Renal cortex interstitium (tissue), 11 donors: ENCODE results near the gene SDK2. TPM values are rescaled to one million over a fixed set of nuclear protein-coding genes. Genes with fewer than 3 reads are reported as not detected.

ENCODE experiments used
- DNase-seq, 11 donors: peaks; one replicate each; pipeline ENCODE4 v3.0.0-alpha.2; 2013; ENCODE audit warnings: low read depth in 9 of 11, low spot score in 4 of 11; ENCODE audit errors: extremely low read depth in 1 of 11
- polyA plus RNA-seq, 3 donors: library from polyadenylated mRNA; unstranded; fragments of 120-200 nt; gene quantifications; one replicate each; pipeline ENCODE4 v1.2.1, GENCODE V29; 2013; ENCODE audit not compliant: insufficient read length in 3 of 3

The SDK2 gene
- polyA plus RNA-seq, 3 donors = 6.8 to 11.1 (median 9.2) TPM

GRCh38 chr17:73397278-73397826, 246.9 kb downstream of the SDK2 start:
- DNase-seq = no peak

- DNase-seq = no peak
Observed at GRCh38 chr17:73396431-73397277, 247.6 kb downstream of the SDK2 start.

- no peak for DNase-seq
Observed at GRCh38 chr17:73394512-73395450, 249.5 kb downstream of the SDK2 start.

- DNase-seq = no peak
Observed at GRCh38 chr17:73393962-73394361, 250.3 kb downstream of the SDK2 start.

- no peak for DNase-seq
Observed at GRCh38 chr17:73393381-73393780, 250.9 kb downstream of the SDK2 start.

- no peak for DNase-seq
Observed at GRCh38 chr17:73391331-73392265, 252.6 kb downstream of the SDK2 start.

GRCh38 chr17:73390851-73391250, 253.4 kb downstream of the SDK2 start:
- no peak for DNase-seq

- no peak for DNase-seq
Observed at GRCh38 chr17:73390221-73390620, 254.0 kb downstream of the SDK2 start.

GRCh38 chr17:73389411-73389810, 254.8 kb downstream of the SDK2 start:
- no peak for DNase-seq

GRCh38 chr17:73388578-73388905, 255.7 kb downstream of the SDK2 start:
- no peak for DNase-seq

GRCh38 chr17:73387746-73388577, 256.3 kb downstream of the SDK2 start:
- DNase-seq = no peak

- no peak for DNase-seq
Observed at GRCh38 chr17:73386561-73386960, 257.7 kb downstream of the SDK2 start.

GRCh38 chr17:73384926-73385325, 259.3 kb downstream of the SDK2 start:
- DNase-seq = no peak

- no peak for DNase-seq
Observed at GRCh38 chr17:73380439-73381106, 263.7 kb downstream of the SDK2 start.

- DNase-seq = no peak
Observed at GRCh38 chr17:73379826-73380225, 264.4 kb downstream of the SDK2 start.

- no peak for DNase-seq
Observed at GRCh38 chr17:73378974-73379470, 265.2 kb downstream of the SDK2 start.

GRCh38 chr17:73376636-73377035, 267.6 kb downstream of the SDK2 start:
- no peak for DNase-seq
